ENCODE results near the gene ZC3H8. TPM values are rescaled to one million over a fixed set of nuclear protein-coding genes. Genes with fewer than 3 reads are reported as not detected.

The ZC3H8 gene
- total and polyA plus RNA-seq, 2 experiments from 2014 or later = 2.7 to 7.0 TPM

GRCh38 chr2:112253261-112253815 lies 1.5 kb downstream of the ZC3H8 start:
- Histone ChIP-seq H3K9ac (no peak overlapping the region), H3K9me2 (ENCODE audit: insufficient read depth) (no peaks in the 10 kb centered on the region), H3K27ac (no peak overlapping the region), H4K20me1 (ENCODE audit: insufficient read depth) (no peaks in the 10 kb centered on the region), H2AFZ (no peak overlapping the region), H3F3A (ENCODE audit: insufficient read depth) (peaks cover 6% of the 10 kb centered on the region; the same call in 1 of the 2 replicates), H3K4me1 (ENCODE audit: insufficient read depth) (0 out of 2 replicates have a peak, but pooled peaks cover 10% of the 10 kb centered on the region), H3K9me3 (ENCODE audit: low read depth) (no peaks in the 10 kb centered on the region), H3K4me2 (ENCODE audit: unreplicated experiment) (no peak overlapping the region), H3K27me3 (replicated peaks; ENCODE audit: insufficient read depth) (no peaks in the 10 kb centered on the region), H3K79me2 (ENCODE audit: insufficient read depth) (peaks cover 16% of the 10 kb centered on the region), H3K4me3 (no peak overlapping the region), H3K36me3 (ENCODE audit: low read depth) (no peaks in the 10 kb centered on the region)
- in situ Hi-C loops (cut with MboI) = no loop called here
- 66 to 73% methylated on average over 5 of the region's 5 CpGs for WGBS, 2 experiments (ENCODE audit: low coverage in 1 of 2, low lambda C conversion rate in 2 of 2, missing lambda C conversion rate in 2 of 2)
- peak; percentile 30 for DNase-seq
- TF ChIP-seq EZH2 (IDR thresholded peaks at IDR 0.05; ENCODE audit: insufficient read depth, poor library complexity, severe bottlenecking) (no peak), EZH2phosphoT487 (IDR thresholded peaks at IDR 0.05; ENCODE audit: insufficient read depth, low read depth) (no peak)

GRCh38 chr2:112251271-112251670 lies 3.6 kb downstream of the ZC3H8 start:
- H3K27me3 ChIP-seq (replicated peaks; ENCODE audit: insufficient read depth) = no peaks in the 10 kb centered on the region
- no peak overlapping the region for H3K4me3 ChIP-seq
- H3K36me3 ChIP-seq (ENCODE audit: low read depth) = no peaks in the 10 kb centered on the region
- H3K4me1 ChIP-seq (ENCODE audit: insufficient read depth) = 0 out of 2 replicates have a peak, but pooled peaks cover 10% of the 10 kb centered on the region
- no peaks in the 10 kb centered on the region for H3K9me3 ChIP-seq (ENCODE audit: low read depth)
- no peaks in the 10 kb centered on the region for H3K9me2 ChIP-seq (ENCODE audit: insufficient read depth)
- H3K79me2 ChIP-seq (ENCODE audit: insufficient read depth) = peaks cover 16% of the 10 kb centered on the region
- H2AFZ ChIP-seq = no peak overlapping the region
- in situ Hi-C loops (cut with MboI) = no loop called here
- peaks cover 6% of the 10 kb centered on the region; the same call in 1 of the 2 replicates for H3F3A ChIP-seq (ENCODE audit: insufficient read depth)
- H3K4me2 ChIP-seq (ENCODE audit: unreplicated experiment) = no peak overlapping the region
- WGBS, 2 experiments (ENCODE audit: low coverage in 1 of 2, low lambda C conversion rate in 2 of 2, missing lambda C conversion rate in 2 of 2) = 86 to 87% methylated on average over 3 of the region's 3 CpGs
- no peak overlapping the region for H3K9ac ChIP-seq
- no peak overlapping the region for H3K27ac ChIP-seq
- TF ChIP-seq EZH2phosphoT487 (IDR thresholded peaks at IDR 0.05; ENCODE audit: insufficient read depth, low read depth) (no peak), EZH2 (IDR thresholded peaks at IDR 0.05; ENCODE audit: insufficient read depth, poor library complexity, severe bottlenecking) (no peak)
- DNase-seq = peak; percentile 42
- H4K20me1 ChIP-seq (ENCODE audit: insufficient read depth) = no peaks in the 10 kb centered on the region

DNA sequence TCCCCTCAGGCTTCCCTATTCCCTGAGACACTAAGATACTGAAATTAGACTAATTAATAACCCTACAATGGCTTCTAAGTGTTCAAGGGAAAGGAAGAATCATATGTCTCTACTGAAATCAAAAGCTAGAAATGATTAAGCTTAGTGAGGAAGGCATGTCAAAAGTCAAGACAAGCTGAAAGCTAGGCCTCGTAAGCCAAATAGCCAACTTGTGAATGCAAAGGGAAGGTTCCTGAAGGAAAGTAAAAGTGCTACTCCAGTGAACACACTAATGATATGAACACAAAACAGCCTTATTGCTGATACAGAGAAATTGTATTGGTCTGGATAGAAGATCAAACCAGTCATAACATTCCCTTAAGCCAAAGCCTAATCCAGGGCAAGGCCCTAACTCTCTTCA lies 10.0 kb downstream of the ZC3H8 start:
- no peaks in the 10 kb centered on the region for H3K27me3 ChIP-seq (replicated peaks; ENCODE audit: insufficient read depth)
- no peak overlapping the region for H3K4me3 ChIP-seq
- H3K4me1 ChIP-seq (ENCODE audit: insufficient read depth) = no peaks in the 10 kb centered on the region
- H3K79me2 ChIP-seq (ENCODE audit: insufficient read depth) = no peaks in the 10 kb centered on the region
- 97 to 100% methylated on average over 1 of the region's 1 CpG for WGBS, 2 experiments (ENCODE audit: low coverage in 1 of 2, low lambda C conversion rate in 2 of 2, missing lambda C conversion rate in 2 of 2)
- H3K27ac ChIP-seq = no peak overlapping the region
- H3K9me2 ChIP-seq (ENCODE audit: insufficient read depth) = no peaks in the 10 kb centered on the region
- H3K4me2 ChIP-seq (ENCODE audit: unreplicated experiment) = no peak overlapping the region
- no peaks in the 10 kb centered on the region for H3K9me3 ChIP-seq (ENCODE audit: low read depth)
- in situ Hi-C loops (cut with MboI) = no loop called here
- DNase-seq = no peak
- H2AFZ ChIP-seq = no peak overlapping the region
- no peaks in the 10 kb centered on the region for H4K20me1 ChIP-seq (ENCODE audit: insufficient read depth)
- TF ChIP-seq EZH2 (IDR thresholded peaks at IDR 0.05; ENCODE audit: insufficient read depth, poor library complexity, severe bottlenecking) (no peak), EZH2phosphoT487 (IDR thresholded peaks at IDR 0.05; ENCODE audit: insufficient read depth, low read depth) (no peak)
- H3K9ac ChIP-seq = no peak overlapping the region
- no peaks in the 10 kb centered on the region for H3F3A ChIP-seq (ENCODE audit: insufficient read depth)
- peaks cover 5% of the 10 kb centered on the region; the same call in 1 of the 2 replicates for H3K36me3 ChIP-seq (ENCODE audit: low read depth)

DNA sequence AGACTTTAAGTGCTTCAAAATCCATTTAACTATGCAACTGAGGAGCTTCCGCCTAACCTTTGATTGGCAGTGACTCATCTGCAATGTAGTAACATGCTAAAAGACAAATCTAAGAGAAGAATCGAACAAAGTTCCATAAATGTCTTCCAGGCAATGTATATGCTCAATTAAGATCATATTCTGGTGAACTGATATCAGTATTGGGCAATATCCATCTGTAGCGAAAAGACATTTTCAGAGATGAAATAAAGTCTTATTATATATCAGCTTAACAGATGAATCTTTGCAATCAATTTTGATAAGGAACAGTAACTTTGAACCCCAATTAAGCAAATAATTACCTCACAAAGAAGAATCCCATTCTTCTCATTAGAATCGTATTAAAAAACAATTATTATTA lies 11.6 kb downstream of the ZC3H8 start:
- Histone ChIP-seq H3K27ac (no peak overlapping the region), H2AFZ (no peak overlapping the region), H3K4me1 (ENCODE audit: insufficient read depth) (no peaks in the 10 kb centered on the region), H4K20me1 (ENCODE audit: insufficient read depth) (no peaks in the 10 kb centered on the region), H3K4me2 (ENCODE audit: unreplicated experiment) (no peak overlapping the region), H3K27me3 (replicated peaks; ENCODE audit: insufficient read depth) (no peaks in the 10 kb centered on the region), H3K36me3 (ENCODE audit: low read depth) (peaks cover 5% of the 10 kb centered on the region; the same call in 1 of the 2 replicates), H3K4me3 (no peak overlapping the region), H3K9ac (no peak overlapping the region), H3K9me2 (ENCODE audit: insufficient read depth) (no peaks in the 10 kb centered on the region), H3F3A (ENCODE audit: insufficient read depth) (no peaks in the 10 kb centered on the region), H3K9me3 (ENCODE audit: low read depth) (no peaks in the 10 kb centered on the region), H3K79me2 (ENCODE audit: insufficient read depth) (no peaks in the 10 kb centered on the region)
- in situ Hi-C loops (cut with MboI) = no loop called here
- WGBS, 2 experiments (ENCODE audit: low coverage in 1 of 2, low lambda C conversion rate in 2 of 2, missing lambda C conversion rate in 2 of 2) = 97 to 98% methylated on average over 4 of the region's 4 CpGs
- DNase-seq = no peak
- TF ChIP-seq EZH2phosphoT487 (IDR thresholded peaks at IDR 0.05; ENCODE audit: insufficient read depth, low read depth) (no peak), EZH2 (IDR thresholded peaks at IDR 0.05; ENCODE audit: insufficient read depth, poor library complexity, severe bottlenecking) (no peak)
